Epidermal melanocyte (primary cell): ENCODE measurements around the gene MTMR3.

Experiments used
- DNase-seq: peaks from one replicate; pipeline ENCODE4 v3.0.0; 2011; ENCODE audit warnings: low spot score; ENCODE audit not compliant: insufficient read length

The MTMR3 gene

GRCh38 chr22:29914991-29915533 is 32.1 kb downstream of the MTMR3 start:
- no peak for DNase-seq

- no peak for DNase-seq
These were observed 33.1 kb downstream of the MTMR3 start for GRCh38 chr22:29916007-29916544.

GRCh38 chr22:29917052-29917902 is 34.3 kb downstream of the MTMR3 start:
- no peak for DNase-seq

GRCh38 chr22:29925402-29925801 is 42.4 kb downstream of the MTMR3 start:
- DNase-seq: no peak

- DNase-seq: no peak
These were observed 43.1 kb downstream of the MTMR3 start for GRCh38 chr22:29926057-29926456.

GRCh38 chr22:29932136-29932535 is 49.2 kb downstream of the MTMR3 start:
- DNase-seq: no peak

- no peak for DNase-seq
These were observed 50.6 kb downstream of the MTMR3 start for GRCh38 chr22:29933619-29934018.

GRCh38 chr22:29934596-29934995 is 51.6 kb downstream of the MTMR3 start:
- DNase-seq: no peak

GRCh38 chr22:29936186-29936585 is 53.2 kb downstream of the MTMR3 start:
- no peak for DNase-seq

- no peak for DNase-seq
These were observed 55.1 kb downstream of the MTMR3 start for GRCh38 chr22:29937940-29938693.

- DNase-seq: no peak
These were observed 57.6 kb downstream of the MTMR3 start for GRCh38 chr22:29940526-29940925.

GRCh38 chr22:29944339-29944738 is 61.4 kb downstream of the MTMR3 start:
- no peak for DNase-seq

- DNase-seq: no peak
These were observed 62.5 kb downstream of the MTMR3 start for GRCh38 chr22:29945435-29945834.

- DNase-seq: no peak
These were observed 63.2 kb downstream of the MTMR3 start for GRCh38 chr22:29946220-29946619.

GRCh38 chr22:29947410-29948384 is 64.7 kb downstream of the MTMR3 start:
- DNase-seq: peak; percentile 29

GRCh38 chr22:29948385-29948769 is 65.4 kb downstream of the MTMR3 start:
- no peak for DNase-seq

- DNase-seq: no peak
These were observed 66.9 kb downstream of the MTMR3 start for GRCh38 chr22:29949872-29950271.

GRCh38 chr22:29951791-29952413 is 68.9 kb downstream of the MTMR3 start:
- DNase-seq: no peak

- no peak for DNase-seq
These were observed 71.4 kb downstream of the MTMR3 start for GRCh38 chr22:29954203-29954855.

GRCh38 chr22:29956680-29957079 is 73.7 kb downstream of the MTMR3 start:
- DNase-seq: no peak
